SK-N-SH treated with all-trans-retinoic acid at 6 μM for 48 hours (cell line): ENCODE results near the gene HLCS.

Experiments used
- ATAC-seq: fragments of 200-7000 bp; cut with Tn5 transposase; 3 replicates; pipeline ENCODE4 v1.9.1; 2020; ENCODE audit warnings: mild to moderate bottlenecking, moderate library complexity
- ARNTL ChIP-seq: fragments of 450-650 bp; formaldehyde crosslinking; IDR thresholded peaks from 2 replicates; pipeline ENCODE4 v1.5.0; 2020; ENCODE audit warnings: low read depth, mild to moderate bottlenecking, moderate library complexity, borderline replicate concordance
- CREB5 ChIP-seq: fragments of 250-450 bp; sonication (Bioruptor Pico); IDR thresholded peaks from 2 replicates; pipeline ENCODE4 v1.5.1; 2020; ENCODE audit warnings: low read depth, mild to moderate bottlenecking, moderate library complexity
- CSRNP3 ChIP-seq: fragments of 250-450 bp; sonication (Bioruptor Pico); IDR thresholded peaks from 2 replicates; pipeline ENCODE4 v1.5.1; 2021; ENCODE audit warnings: mild to moderate bottlenecking, moderate library complexity
- ESRRG ChIP-seq: fragments of 250-450 bp; sonication (Bioruptor Pico); IDR thresholded peaks from 2 replicates; pipeline ENCODE4 v1.6.1; 2021; ENCODE audit warnings: mild to moderate bottlenecking
- GLIS3 ChIP-seq: fragments of 250-450 bp; sonication (Bioruptor Pico); IDR thresholded peaks from 2 replicates; pipeline ENCODE4 v1.5.0; 2020; ENCODE audit warnings: mild to moderate bottlenecking, moderate library complexity
- ISL1 ChIP-seq: fragments of 250-450 bp; sonication (Bioruptor Pico); IDR thresholded peaks from 2 replicates; pipeline ENCODE4 v2.1.2; 2022; ENCODE audit warnings: mild to moderate bottlenecking, moderate library complexity
- OSR1 ChIP-seq: fragments of 250-450 bp; sonication (Bioruptor Pico); IDR thresholded peaks from 2 replicates; pipeline ENCODE4 v1.8.0; 2022; ENCODE audit warnings: moderate library complexity, mild to moderate bottlenecking, inconsistent platforms
- PATZ1 ChIP-seq: fragments of 250-450 bp; sonication (Bioruptor Pico); IDR thresholded peaks from 2 replicates; pipeline ENCODE4 v1.8.0; 2020; ENCODE audit warnings: mild to moderate bottlenecking, moderate library complexity, borderline replicate concordance
- PPARA ChIP-seq: fragments of 250-450 bp; sonication (Bioruptor Pico); IDR thresholded peaks from 2 replicates; pipeline ENCODE4 v1.5.0; 2020; ENCODE audit warnings: mild to moderate bottlenecking, borderline replicate concordance
- TOX ChIP-seq: fragments of 250-450 bp; sonication (Bioruptor Pico); IDR thresholded peaks from 2 replicates; pipeline ENCODE4 v1.8.0; 2021; ENCODE audit warnings: mild to moderate bottlenecking, moderate library complexity, borderline replicate concordance
- TSHZ2 ChIP-seq: fragments of 250-450 bp; sonication (Bioruptor Pico); IDR thresholded peaks from 2 replicates; pipeline ENCODE4 v1.5.0; 2020; ENCODE audit warnings: mild to moderate bottlenecking, moderate library complexity
- ZC3H10 ChIP-seq: fragments of 250-450 bp; sonication (Bioruptor Pico); IDR thresholded peaks from 2 replicates; pipeline ENCODE4 v1.5.1; 2021; ENCODE audit warnings: mild to moderate bottlenecking, moderate library complexity
- ZFP3 ChIP-seq: fragments of 250-450 bp; sonication (Bioruptor Pico); IDR thresholded peaks from 2 replicates; pipeline ENCODE4 v1.5.0; 2020; ENCODE audit warnings: mild to moderate bottlenecking, moderate library complexity
- ZNF565 ChIP-seq: fragments of 450-650 bp; formaldehyde crosslinking; conservative IDR thresholded peaks from 2 replicates; pipeline ENCODE4 v1.5.0; 2020; ENCODE audit warnings: low read depth, mild to moderate bottlenecking, moderate library complexity
- ZNF70 ChIP-seq: fragments of 450-650 bp; formaldehyde crosslinking; IDR thresholded peaks from 2 replicates; pipeline ENCODE4 v1.5.0; 2020; ENCODE audit warnings: mild to moderate bottlenecking, moderate library complexity
- ZNF8 ChIP-seq: fragments of 450-650 bp; formaldehyde crosslinking; IDR thresholded peaks from 2 replicates; pipeline ENCODE4 v1.5.0; 2020; ENCODE audit warnings: mild to moderate bottlenecking, moderate library complexity

HLCS gene

GRCh38 chr21:36841866-36842265, 124.6 kb downstream of the HLCS start:
- no peak for ATAC-seq
- TF ChIP-seq PATZ1 (CRISPR knock-in tag) (no peak), OSR1 (CRISPR knock-in tag) (no peak), ZC3H10 (CRISPR knock-in tag) (no peak), ISL1 (CRISPR knock-in tag) (no peak), ZNF565 (CRISPR knock-in tag) (no peak), CREB5 (CRISPR knock-in tag) (no peak), GLIS3 (no peak), ZNF8 (no peak)

- no peak for ATAC-seq
- no peak for TF ChIP-seq ZNF565 (CRISPR knock-in tag)
- no peak for TF ChIP-seq ESRRG
- TF ChIP-seq TSHZ2 = no peak
- TF ChIP-seq OSR1 (CRISPR knock-in tag) = no peak
- no peak for TF ChIP-seq ZNF70 (CRISPR knock-in tag)
- TF ChIP-seq ZNF8 = no peak
- no peak for TF ChIP-seq ZFP3 (CRISPR knock-in tag)
- no peak for TF ChIP-seq ARNTL (CRISPR knock-in tag)
- TF ChIP-seq PATZ1 (CRISPR knock-in tag) = no peak
- TF ChIP-seq CREB5 (CRISPR knock-in tag) = no peak
- no peak for TF ChIP-seq CSRNP3 (CRISPR knock-in tag)
- no peak for TF ChIP-seq PPARA (CRISPR knock-in tag)
- no peak for TF ChIP-seq ZC3H10 (CRISPR knock-in tag)
Observed at GRCh38 chr21:36839735-36840134, 126.7 kb downstream of the HLCS start.

GRCh38 chr21:36839123-36839522, 127.3 kb downstream of the HLCS start:
- ATAC-seq = no peak
- TF ChIP-seq TOX (CRISPR knock-in tag) (no peak), ZNF565 (CRISPR knock-in tag) (no peak), OSR1 (CRISPR knock-in tag) (no peak), CSRNP3 (CRISPR knock-in tag) (no peak), ZNF70 (CRISPR knock-in tag) (no peak)
